HG02938 (cell line): ENCODE measurements around the gene TPBGL.

Source experiments
- ATAC-seq: cut with Tn5 transposase; IDR thresholded peaks from one replicate; pipeline ENCODE4 v1.9.1; 2021; ENCODE audit warnings: mild to moderate bottlenecking, moderate library complexity; ENCODE audit not compliant: unreplicated experiment

The TPBGL gene

GRCh38 chr11:75244052-75244814 is 3.7 kb downstream of the TPBGL start:
- ATAC-seq: no peak

DNA sequence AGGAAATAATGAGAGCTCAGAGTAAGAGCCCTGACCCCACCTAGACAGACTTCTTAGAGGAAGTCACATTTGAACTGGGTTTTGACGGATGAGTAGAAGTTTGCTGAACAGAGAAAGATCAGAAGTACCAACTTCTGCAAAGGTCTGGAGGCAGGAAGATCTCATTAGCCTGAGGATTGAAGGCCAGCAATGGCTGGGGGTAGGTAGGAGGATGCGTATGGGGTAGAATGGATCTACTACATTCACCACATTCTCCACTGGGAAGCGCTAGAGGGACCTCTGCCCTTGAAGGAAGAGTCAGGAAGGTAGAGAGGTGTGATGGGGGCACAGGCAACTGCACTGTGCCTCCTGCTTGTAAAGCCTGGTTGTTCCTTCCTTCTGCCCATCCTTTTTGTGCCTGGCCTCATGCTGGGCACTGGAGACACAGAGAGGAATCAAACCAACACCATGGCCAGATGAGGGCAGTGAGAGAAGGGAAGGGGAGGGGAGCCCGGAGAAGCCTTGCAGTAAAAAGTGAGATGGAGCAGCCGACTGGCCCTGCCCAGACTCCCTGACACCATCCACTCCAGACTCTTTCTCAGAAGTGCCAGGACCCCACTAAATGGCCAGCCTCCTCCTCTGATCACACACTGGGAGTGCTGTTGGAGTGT is 4.9 kb downstream of the TPBGL start:
- ATAC-seq: no peak

DNA sequence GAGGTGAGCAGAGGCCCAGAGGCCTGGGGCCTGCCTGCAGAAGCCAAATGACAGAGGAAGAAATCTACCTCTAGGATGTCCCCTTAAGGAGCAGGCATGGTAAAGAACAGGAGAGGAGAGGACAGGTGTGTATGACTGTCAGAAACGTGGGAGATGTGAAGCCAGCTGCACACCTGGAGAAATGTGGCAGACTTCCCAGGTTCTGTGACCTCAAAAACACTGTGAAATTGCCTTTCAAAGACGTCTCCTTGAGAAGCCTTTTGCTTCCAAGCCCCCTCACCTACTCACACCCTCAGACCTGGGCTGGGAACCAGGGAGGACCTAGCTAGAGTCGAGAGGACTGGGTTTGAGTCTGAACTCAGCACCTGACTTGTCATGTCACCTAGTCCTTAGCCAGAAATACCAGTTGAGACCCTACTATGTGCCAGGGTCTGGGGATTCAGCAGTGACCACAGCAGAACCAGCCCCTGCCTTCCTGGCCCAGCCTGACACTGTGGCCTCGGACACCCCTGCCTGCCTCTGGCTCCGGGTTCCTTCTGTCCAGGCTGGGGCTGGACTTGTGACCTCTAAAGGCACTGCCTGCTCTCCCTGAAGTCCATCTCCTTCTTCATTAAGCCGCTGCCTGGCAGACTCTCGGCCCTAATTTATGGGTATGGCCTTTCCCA is 5.6 kb downstream of the TPBGL start:
- ATAC-seq: no peak

DNA sequence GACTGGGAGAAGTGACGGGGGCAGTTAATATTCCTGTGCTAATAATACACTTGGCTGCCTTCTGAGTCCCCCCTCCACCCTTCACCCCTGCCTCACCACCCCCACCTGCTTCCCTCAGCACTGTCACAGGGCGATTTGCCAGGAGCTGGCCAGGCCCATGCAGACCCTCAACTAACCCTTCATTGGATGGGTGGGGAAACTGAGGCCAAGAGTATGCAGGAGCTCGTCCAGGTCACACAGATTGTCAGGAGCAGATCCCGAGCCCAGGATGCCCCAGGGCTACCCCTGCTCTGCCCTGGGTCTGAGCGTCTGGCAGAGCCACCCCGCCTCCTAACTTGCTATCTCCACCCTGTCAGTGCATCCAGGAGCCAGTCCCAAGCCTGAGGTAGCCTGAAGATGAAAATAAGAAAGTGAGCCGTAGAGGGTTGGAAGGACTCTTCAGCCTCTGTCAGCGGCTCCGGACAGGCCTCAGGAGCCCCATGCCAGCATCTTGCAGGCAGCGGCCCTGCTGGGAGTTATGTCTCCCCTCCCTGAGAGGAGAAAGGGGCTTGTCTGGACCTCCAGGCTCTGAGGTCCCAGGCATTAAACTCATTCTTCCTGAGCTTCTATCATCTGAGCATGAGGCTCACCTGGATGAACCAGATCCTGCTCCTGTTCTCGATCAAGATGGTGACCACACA is 6.2 kb downstream of the TPBGL start:
- ATAC-seq: no peak

- ATAC-seq: no peak
Observed at GRCh38 chr11:75248924-75249256, 8.3 kb downstream of the TPBGL start.

- no peak for ATAC-seq
Observed at GRCh38 chr11:75249704-75250103, 9.1 kb downstream of the TPBGL start.

DNA sequence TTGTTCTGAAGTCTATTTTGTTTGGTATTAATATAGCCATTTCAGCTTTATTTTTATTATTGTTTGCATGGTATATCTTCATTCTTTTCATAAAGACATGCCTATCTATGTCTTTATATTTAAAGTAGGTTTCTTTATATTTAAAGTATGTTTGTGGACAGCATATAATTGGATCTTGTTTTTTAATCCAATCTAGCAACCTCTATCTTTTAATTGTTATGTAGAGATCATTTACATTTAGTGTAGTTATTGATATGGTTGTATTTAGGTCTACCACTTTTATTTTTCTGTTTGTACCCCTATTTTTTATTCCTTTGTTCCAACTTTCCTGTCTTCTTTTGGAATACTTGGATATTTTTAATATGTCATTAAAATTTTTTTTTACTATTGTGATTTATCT is 13.8 kb downstream of the TPBGL start:
- no peak for ATAC-seq

DNA sequence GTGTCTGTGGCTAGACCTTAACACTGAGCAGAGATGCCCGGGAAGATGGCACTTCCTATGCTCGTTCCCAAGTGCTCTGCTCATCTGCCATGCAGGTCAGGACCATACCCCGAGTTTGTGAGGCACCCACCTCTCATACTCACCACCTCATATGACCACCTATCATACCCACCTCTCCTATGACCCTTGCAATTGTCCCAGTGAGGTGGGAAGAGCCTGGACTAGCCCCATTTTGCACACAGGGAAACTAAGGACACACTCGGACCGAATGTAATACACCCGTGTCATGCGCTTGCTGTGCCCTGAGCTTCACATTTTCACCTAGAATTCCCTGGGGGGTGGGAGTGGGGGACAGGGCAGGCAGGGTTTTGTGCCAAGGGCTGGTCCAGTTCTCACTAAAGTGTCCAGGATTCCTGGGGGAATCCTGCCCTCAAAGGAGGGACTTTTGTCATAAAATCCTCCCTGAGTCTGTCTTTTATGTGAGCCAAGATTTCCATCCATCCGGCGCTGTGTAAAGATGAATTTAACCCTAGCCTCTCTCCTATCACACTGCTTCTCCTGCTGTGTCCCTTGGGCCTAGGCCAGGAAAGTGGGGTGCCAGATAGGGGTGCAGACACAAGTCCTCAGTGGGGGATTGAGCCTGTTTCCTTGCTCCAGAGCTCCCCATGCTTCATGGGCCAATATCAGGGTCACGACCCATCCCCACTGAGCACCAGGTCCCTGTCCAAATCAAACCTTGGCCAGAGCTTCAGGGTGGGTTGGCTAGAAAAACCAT is 20.0 kb downstream of the TPBGL start:
- no peak for ATAC-seq

DNA sequence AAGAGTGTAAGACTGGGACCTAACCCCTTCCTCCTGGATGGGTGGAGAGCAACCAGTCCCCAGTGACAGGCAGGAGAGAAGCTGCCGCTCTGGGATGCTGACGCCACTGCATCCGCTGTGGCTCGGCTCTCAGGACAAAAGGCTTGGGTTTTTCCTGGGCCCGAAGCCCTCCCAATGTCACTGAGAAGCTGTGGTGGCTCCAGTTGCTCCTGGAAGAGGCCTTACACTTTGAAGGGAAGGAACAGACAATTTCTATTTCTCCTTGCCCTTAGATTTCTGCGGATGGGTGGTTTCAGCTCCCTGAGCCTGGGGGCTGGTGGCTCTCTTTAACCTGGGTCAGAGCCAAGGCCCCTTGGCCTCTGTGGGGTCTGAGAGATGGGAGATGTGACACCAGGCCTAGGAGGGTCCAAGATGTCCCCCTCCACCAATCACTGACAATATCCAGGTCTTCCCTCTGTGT is 21.4 kb downstream of the TPBGL start:
- no peak for ATAC-seq

DNA sequence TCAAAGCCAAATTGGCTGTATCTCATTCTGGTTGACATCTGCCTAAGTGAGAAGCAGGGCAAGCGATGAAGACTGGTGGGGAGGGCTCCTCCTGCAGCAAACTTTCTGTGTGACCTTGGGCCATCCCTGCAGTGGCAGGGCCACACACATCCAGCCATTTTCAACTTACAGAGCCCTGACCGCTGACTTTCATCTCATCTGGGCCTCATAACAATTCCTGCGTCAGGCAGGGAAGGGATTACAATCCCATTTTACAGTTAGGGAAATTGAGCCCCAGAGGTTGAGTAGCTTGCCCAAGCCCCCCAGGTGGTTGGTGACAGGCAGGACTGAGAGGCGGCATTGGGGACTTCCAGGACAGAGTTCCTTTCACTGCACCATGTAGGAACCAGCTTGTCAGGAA is 21.9 kb downstream of the TPBGL start:
- ATAC-seq: no peak

DNA sequence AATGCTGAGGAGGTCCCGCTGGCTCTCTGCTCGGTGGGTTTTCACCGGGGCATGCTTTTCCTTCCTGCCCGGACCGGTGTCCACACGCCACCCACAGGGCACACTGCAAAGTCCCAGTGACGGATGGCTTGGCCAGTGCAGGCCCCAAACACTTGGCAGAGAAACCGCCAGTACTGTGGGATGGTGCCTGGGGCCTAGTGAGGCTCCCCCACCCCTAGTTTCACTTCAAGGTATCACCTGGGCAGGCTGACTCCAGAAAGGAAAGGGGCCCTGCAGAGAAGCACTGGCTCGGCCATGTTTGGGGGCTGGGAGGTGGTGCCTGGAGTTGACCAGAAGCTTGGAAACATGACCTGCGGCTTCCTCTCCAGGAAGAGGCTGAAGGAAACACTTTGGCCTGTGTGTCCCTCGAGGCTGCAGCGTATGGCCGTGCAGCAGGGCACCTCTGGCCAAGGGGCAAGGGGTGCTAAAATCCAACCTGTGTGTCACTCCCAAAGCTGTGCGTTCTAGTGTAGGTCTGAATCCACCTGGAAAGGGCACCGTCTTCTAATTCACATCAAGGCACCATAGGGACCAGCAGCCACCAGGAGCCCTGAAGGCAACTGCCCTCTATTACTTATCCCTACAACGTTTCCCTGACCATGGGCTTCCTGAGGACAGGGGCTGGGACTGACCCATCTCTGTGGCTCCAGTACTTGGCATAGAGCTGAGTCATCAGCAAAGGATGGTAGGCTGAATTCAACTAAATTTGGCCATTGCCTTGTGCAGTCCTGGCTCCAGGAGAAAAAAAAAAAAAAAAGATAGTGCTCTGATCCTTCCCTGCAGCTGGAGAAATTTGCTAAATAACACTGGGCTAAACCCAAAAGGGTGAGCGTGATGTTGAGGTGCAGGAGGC is 22.6 kb downstream of the TPBGL start:
- no peak for ATAC-seq

DNA sequence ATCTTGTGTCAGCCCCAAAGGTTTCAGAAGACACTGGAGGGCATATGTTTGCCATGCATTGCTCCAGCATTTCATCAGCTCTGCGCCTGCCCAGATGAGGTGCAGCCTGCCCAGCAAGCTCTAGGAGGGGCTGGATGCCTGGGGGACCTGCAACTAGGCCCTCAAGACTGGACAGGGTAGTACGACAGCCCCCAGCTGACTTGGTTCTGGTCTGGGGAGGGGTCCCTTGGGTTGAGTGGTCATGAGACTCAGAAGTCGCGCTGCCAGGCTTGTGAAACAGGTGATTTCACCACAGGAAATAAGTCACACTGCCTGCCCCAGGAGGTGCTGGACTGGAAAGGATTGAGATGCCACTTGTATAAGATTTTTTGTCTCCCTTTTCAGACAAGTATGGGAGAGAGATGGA is 23.4 kb downstream of the TPBGL start:
- ATAC-seq: no peak

- no peak for ATAC-seq
Observed at GRCh38 chr11:75264356-75264755, 23.8 kb downstream of the TPBGL start.

GRCh38 chr11:75264971-75265370 is 24.4 kb downstream of the TPBGL start:
- no peak for ATAC-seq

DNA sequence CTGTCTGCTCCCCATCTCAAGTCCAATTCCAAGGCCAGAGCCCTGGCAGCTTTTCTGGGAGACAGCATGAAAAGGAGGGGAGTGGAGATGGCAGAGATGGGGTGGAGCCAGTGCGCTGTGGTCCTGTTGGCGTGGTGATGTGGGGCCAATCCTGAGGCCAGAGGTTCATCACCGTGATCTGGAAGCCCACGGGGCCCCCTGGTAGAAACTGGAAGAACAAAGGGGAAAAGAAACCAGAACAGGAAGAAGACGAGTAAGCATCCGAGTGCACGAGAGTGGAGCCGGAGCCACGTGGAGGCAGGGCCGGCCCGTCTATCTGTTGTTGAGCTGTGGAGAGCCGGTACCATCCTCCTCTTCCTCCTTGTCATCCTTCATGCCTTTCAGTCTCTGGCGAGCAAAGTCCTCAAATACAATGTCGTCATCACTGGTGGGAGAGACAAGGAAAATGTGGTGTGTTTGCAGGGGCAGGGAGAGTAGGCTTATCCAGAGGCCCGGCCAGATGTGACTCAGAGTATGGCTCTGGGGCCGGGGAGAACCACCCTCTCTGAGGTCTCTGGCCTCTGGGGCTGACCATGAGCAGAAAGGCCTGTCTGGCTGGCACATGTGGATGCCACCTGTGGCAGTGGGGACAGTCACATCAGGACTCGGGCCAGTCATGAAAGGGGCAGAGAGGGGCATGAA is 25.4 kb downstream of the TPBGL start:
- ATAC-seq: no peak

GRCh38 chr11:75267171-75267970 is 26.8 kb downstream of the TPBGL start:
- no peak for ATAC-seq

GRCh38 chr11:75268626-75269366 is 28.2 kb downstream of the TPBGL start:
- ATAC-seq: no peak

GRCh38 chr11:75269367-75269660 is 28.7 kb downstream of the TPBGL start:
- ATAC-seq: no peak
